B cell (primary cell): ENCODE data around the gene LRRC32. TPM values are rescaled to one million over a fixed set of nuclear protein-coding genes. Genes with fewer than 3 reads are reported as not detected.

Experiments used
- ATAC-seq: fragments of 200-7000 bp; cut with Tn5 transposase; one replicate; pipeline ENCODE4 v1.10.0; 2021; ENCODE audit warnings: low read depth, mild to moderate bottlenecking, moderate number of reproducible peaks, moderate library complexity
- CTCF ChIA-PET: fragments of 350-600 bp; sonication (Branson Sonifier 250); formaldehyde crosslinking; loops from one replicate; lab custom pipeline; 2021; ENCODE audit warnings: antibody characterized with exemption, inconsistent platforms; lab: Charles Lee
- POLR2A ChIA-PET: fragments of 350-600 bp; sonication (Branson Sonifier 250); formaldehyde crosslinking; loops from one replicate; lab custom pipeline; 2021; ENCODE audit warnings: antibody characterized with exemption; lab: Charles Lee
- DNase-seq: peaks from one replicate; pipeline ENCODE4 v3.0.0; 2013
- H2AFZ ChIP-seq: 2 replicates; pipeline ENCODE4 v1.6.1; 2012; ENCODE audit warnings: mild to moderate bottlenecking, low read depth, low read length; ENCODE audit not compliant: insufficient read depth, poor library complexity, severe bottlenecking
- H3K27ac ChIP-seq, 2 donors: 1 replicate in 1 of 2; 2 replicates in 1 of 2; pipeline ENCODE4 v1.5.1; 2012 to 2013; ENCODE audit warnings: low read length in 2 of 2, mild to moderate bottlenecking in 2 of 2, moderate library complexity in 1 of 2
- H3K27me3 ChIP-seq, 4 experiments: fragments of 200-600 bp in 1 of 4; sonication (generic) in 1 of 4; replicated peaks in 1 of 4; 1 replicate in 2 of 4; 2 replicates in 2 of 4; pipeline versions ENCODE4 v1.6.1 to v1.7.0; 2013 to 2016; ENCODE audit warnings: low read length in 3 of 4, mild to moderate bottlenecking in 2 of 4, mixed read lengths in 1 of 4, moderate library complexity in 1 of 4; ENCODE audit not compliant: insufficient read depth in 4 of 4, control insufficient read depth in 3 of 4; ENCODE audit errors: control extremely low read depth in 1 of 4
- H3K36me3 ChIP-seq, 2 experiments: replicated peaks in 1 of 2; 1 replicate in 1 of 2; 2 replicates in 1 of 2; pipeline versions ENCODE4 v1.6.1 to v1.7.1; 2013; ENCODE audit warnings: low read length in 1 of 2; ENCODE audit not compliant: insufficient read depth in 2 of 2, control insufficient read depth in 1 of 2; ENCODE audit errors: control extremely low read depth in 1 of 2, extremely low read depth in 1 of 2
- H3K4me1 ChIP-seq, 2 donors: fragments of 200-600 bp in 1 of 2; sonication (generic) in 1 of 2; 1 replicate in 1 of 2; 2 replicates in 1 of 2; pipeline versions ENCODE4 v1.5.1 to v1.6.1; 2013 to 2017; ENCODE audit warnings: low read length in 2 of 2; ENCODE audit not compliant: control insufficient read depth in 2 of 2, insufficient read depth in 2 of 2
- H3K4me2 ChIP-seq: replicated peaks from 2 replicates; pipeline ENCODE3; 2012; ENCODE audit warnings: mild to moderate bottlenecking, low read depth, low read length; ENCODE audit not compliant: poor library complexity, severe bottlenecking
- H3K4me3 ChIP-seq, 5 experiments: fragments of 200-600 bp in 1 of 5; sonication (generic) in 1 of 5; 1 replicate in 3 of 5; 2 replicates in 2 of 5; pipeline versions ENCODE4 v1.5.1 to v1.7.0; 2011 to 2016; ENCODE audit warnings: low read length in 4 of 5, mild to moderate bottlenecking in 4 of 5, low read depth in 2 of 5, control low read depth in 1 of 5, moderate library complexity in 1 of 5; ENCODE audit not compliant: insufficient read depth in 1 of 5; ENCODE audit errors: control extremely low read depth in 1 of 5, extremely low read depth in 1 of 5
- H3K79me2 ChIP-seq: fragments of 200-600 bp; sonication (generic); one replicate; pipeline ENCODE4 v1.6.0; 2016; ENCODE audit warnings: low read length; ENCODE audit not compliant: control insufficient read depth, insufficient read depth
- H3K9ac ChIP-seq: fragments of 200-600 bp; sonication (generic); 2 replicates; pipeline ENCODE4 v1.6.1; 2017; ENCODE audit warnings: mild to moderate bottlenecking, low read length, moderate library complexity
- H3K9me3 ChIP-seq, 3 donors: one replicate each; pipeline versions ENCODE4 v1.6.1 to v1.7.1; 2013; ENCODE audit warnings: low read length in 2 of 3; ENCODE audit not compliant: control insufficient read depth in 2 of 3, insufficient read depth in 1 of 3; ENCODE audit errors: control extremely low read depth in 1 of 3
- H4K20me1 ChIP-seq: 2 replicates; pipeline ENCODE4 v1.6.0; 2012; ENCODE audit warnings: mild to moderate bottlenecking, low read length; ENCODE audit not compliant: insufficient read depth, control insufficient read depth, poor library complexity, severe bottlenecking
- H3K27ac Mint-ChIP-seq: one replicate; pipeline ENCODE4 v1.8.0; 2021; ENCODE audit warnings: mixed read lengths
- H3K27me3 Mint-ChIP-seq: one replicate; pipeline ENCODE4 v1.8.0; 2021; ENCODE audit warnings: mixed read lengths
- H3K4me1 Mint-ChIP-seq: one replicate; pipeline ENCODE4 v1.8.0; 2021; ENCODE audit warnings: mixed read lengths
- H3K4me3 Mint-ChIP-seq: one replicate; pipeline ENCODE4 v1.8.0; 2021; ENCODE audit warnings: mixed read lengths
- H3K9me3 Mint-ChIP-seq: one replicate; pipeline ENCODE4 v1.8.0; 2022; ENCODE audit warnings: mixed read lengths; ENCODE audit not compliant: insufficient read depth
- CTCF ChIP-seq: fragments of 200-600 bp; IDR thresholded peaks from one replicate; pipeline ENCODE4 v1.8.0; 2022; ENCODE audit warnings: antibody characterized with exemption, mild to moderate bottlenecking
- EZH2 ChIP-seq: IDR thresholded peaks from 2 replicates; pipeline ENCODE4 v1.6.1; 2012; ENCODE audit warnings: borderline replicate concordance, low read depth, mild to moderate bottlenecking, moderate library complexity, low read length; ENCODE audit not compliant: insufficient read depth, poor library complexity, severe bottlenecking
- WGBS: methylation state at CpG from one replicate; pipeline ENCODE4 v1.1.5; 2013; ENCODE audit warnings: missing lambda C conversion rate; ENCODE audit not compliant: insufficient coverage; 5-methylcytosine and 5-hydroxymethylcytosine counted together
- intact Hi-C: fragments of 100-400 bp; cut with micrococcal nuclease; formaldehyde crosslinking; loops from one replicate; pipeline ENCODE4 v1.10.0; 2022
- polyA plus RNA-seq: library from polyadenylated mRNA; depleted of rRNA; stranded (reverse); fragments of >200 nt; gene quantifications from 2 replicates; pipeline ENCODE4 v1.2.3, GENCODE V29; 2012
- total RNA-seq, 2 donors: library from RNA; stranded (reverse); fragments of 120-200 nt in 1 of 2; gene quantifications; 1 replicate in 1 of 2; 2 replicates in 1 of 2; pipeline versions ENCODE4 v1.2.3 to v1.2.4, GENCODE V29; 2013 to 2022

Gene LRRC32
- total and polyA plus RNA-seq, 2 donors (not counting 1 experiment from before 2014, with no cell fraction given): 0.60 to 1.4 TPM

- Histone ChIP-seq H3K36me3 (no peaks in the 10 kb centered on the region), H3K9me3 (peaks cover 0 to 26% (median 13%) of the 10 kb centered on the region in 3 donors), H3K4me1 (peaks cover 52 to 56% of the 10 kb centered on the region in 2 donors), H3K27ac (peak overlapping the region; percentile 34 to 57), H3K79me2 (no peaks in the 10 kb centered on the region), H2AFZ (no peak overlapping the region), H3K4me2 (peak overlapping the region; percentile 69), H3K9ac (peak overlapping the region; percentile 8), H3K27me3 (peaks cover 0 to 2% (median 0%) of the 10 kb centered on the region in 4 experiments), H4K20me1 (no peaks in the 10 kb centered on the region), H3K4me3 (no peak overlapping the region)
- DNase-seq (no peak), ATAC-seq (peak; percentile 7)
- POLR2A ChIA-PET: interaction anchor here (1.3 to 2.6 kb wide), 3 partner anchors 7 to 43 kb away, joined by 4 to 11 read pairs (median 6); no protein-coding TSS in a partner anchor
- H3K4me3 Mint-ChIP-seq: peak overlapping the region; percentile 55
- peak overlapping the region; percentile 88 for H3K27ac Mint-ChIP-seq
- peaks cover 5% of the 10 kb centered on the region for H3K9me3 Mint-ChIP-seq
- CTCF ChIA-PET: interaction anchor here (1.2 to 2.6 kb wide), 5 partner anchors 8 to 52 kb away, joined by 4 to 17 read pairs (median 7); no protein-coding TSS in a partner anchor
- no peak for TF ChIP-seq EZH2
- peaks cover 4% of the 10 kb centered on the region for H3K27me3 Mint-ChIP-seq
- H3K4me1 Mint-ChIP-seq: peaks cover 69% of the 10 kb centered on the region
- WGBS: 14% methylated on average over 10 of the region's 11 CpGs
- intact Hi-C loops: loop anchor here (1.0 to 10.0 kb wide), 2 partner anchors 7 to 45 kb away; no protein-coding TSS in a partner anchor
Measured at GRCh38 chr11:76629853-76630599, 40.5 kb downstream of the LRRC32 start.

GRCh38 chr11:76629116-76629852 is 41.3 kb downstream of the LRRC32 start:
- Mint-ChIP-seq H3K4me3 (peak overlapping the region; percentile 55), H3K27me3 (peaks cover 9% of the 10 kb centered on the region), H3K9me3 (peaks cover 5% of the 10 kb centered on the region), H3K4me1 (peaks cover 68% of the 10 kb centered on the region), H3K27ac (peak overlapping the region; percentile 88)
- Histone ChIP-seq H3K9ac (peak overlapping the region; percentile 22), H3K27ac (peak overlapping the region; percentile 57 to 67), H3K36me3 (no peaks in the 10 kb centered on the region), H3K27me3 (peaks cover 0 to 8% (median 0%) of the 10 kb centered on the region in 4 experiments), H3K79me2 (no peaks in the 10 kb centered on the region), H2AFZ (no peak overlapping the region), H4K20me1 (no peaks in the 10 kb centered on the region), H3K4me2 (peak overlapping the region; percentile 69), H3K4me1 (peaks cover 52 to 56% of the 10 kb centered on the region in 2 donors), H3K4me3 (no peak overlapping the region), H3K9me3 (peaks cover 0 to 33% (median 13%) of the 10 kb centered on the region in 3 donors)
- DNase-seq (peak; percentile 95), ATAC-seq (peak; percentile 61)
- intact Hi-C loops: loop anchor here (1.0 kb wide), 1 partner anchor 8 kb away; no protein-coding TSS in a partner anchor
- ChIA-PET CTCF (interaction anchor here (1.2 to 2.6 kb wide), 5 partner anchors 9 to 52 kb away, joined by 4 to 17 read pairs (median 7); no protein-coding TSS in a partner anchor), POLR2A (interaction anchor here (0.7 to 2.6 kb wide), 5 partner anchors 8 to 44 kb away, joined by 3 to 11 read pairs (median 4); no protein-coding TSS in a partner anchor)
- 35% methylated on average over 10 of the region's 10 CpGs for WGBS
- TF ChIP-seq EZH2: no peak
- no peak for TF ChIP-seq CTCF
